NCI-H2081 (cell line): Measurements from ENCODE around the gene SND1.

Experiments used
- DNase-seq, 2 experiments: peaks; one replicate each; lab custom pipeline; 2025; lab: John Stamatoyannopoulos, UW

Gene SND1

DNA sequence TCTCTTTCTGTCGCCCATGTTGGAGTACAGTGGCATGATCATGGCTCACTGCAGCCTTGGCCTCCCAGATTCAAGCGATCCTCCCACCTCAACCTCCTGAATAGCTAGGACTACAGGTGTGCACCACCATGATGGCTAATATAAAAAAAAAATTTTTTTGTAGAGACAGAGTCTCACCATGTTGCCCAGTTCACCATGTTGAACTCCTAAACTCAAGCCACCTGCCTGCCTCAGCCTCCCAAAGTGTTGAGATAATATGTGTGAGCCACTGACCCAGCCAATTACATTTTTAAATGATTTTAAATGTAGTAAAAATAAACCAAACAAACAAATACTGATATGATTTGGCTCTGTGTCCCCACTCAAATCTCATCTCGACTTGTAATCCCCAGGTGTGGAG lies 487.4 kb downstream of the SND1 start:
- DNase-seq = no peak

DNA sequence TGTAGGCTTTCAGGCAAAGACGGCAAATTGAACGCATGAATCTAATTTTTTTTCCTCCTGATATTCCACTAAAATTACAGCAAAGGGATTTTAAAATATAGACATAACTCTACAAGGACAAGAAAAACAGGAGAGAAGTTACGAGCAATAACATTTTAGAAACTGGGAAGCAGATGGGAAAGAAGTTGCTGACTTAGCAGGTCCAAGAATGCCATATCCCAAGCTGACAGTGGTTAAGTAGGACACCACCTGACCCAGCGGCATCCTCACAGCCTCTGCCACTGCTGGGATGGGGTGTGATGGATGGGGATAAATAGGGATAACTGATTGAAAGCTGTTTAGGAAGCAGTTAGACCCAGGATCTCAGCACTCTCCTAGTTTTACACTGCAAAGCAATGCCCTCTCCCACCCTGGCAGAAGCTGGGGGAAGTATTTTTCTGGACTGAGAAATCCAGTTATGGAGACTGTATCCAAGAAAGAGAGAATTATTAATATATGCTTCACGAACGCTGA lies 489.7 kb downstream of the SND1 start:
- DNase-seq = no peak
